HepG2 (cell line): ENCODE data around the gene MEI1. TPM values are rescaled to one million over a fixed set of nuclear protein-coding genes. Genes with fewer than 3 reads are reported as not detected.

Experiments used
- BATF2 ChIP-seq: sonication (generic); formaldehyde crosslinking; IDR thresholded peaks from 2 replicates; pipeline ENCODE4 v1.8.0; 2022; ENCODE audit warnings: mild to moderate bottlenecking, missing genetic modification reagents, moderate library complexity
- ELF4 ChIP-seq: sonication (generic); formaldehyde crosslinking; IDR thresholded peaks from 2 replicates; pipeline ENCODE4 v1.5.0; 2020; ENCODE audit warnings: missing genetic modification reagents, mild to moderate bottlenecking, moderate library complexity, borderline replicate concordance
- GATA4 ChIP-seq: sonication (generic); IDR thresholded peaks from 2 replicates; pipeline ENCODE4 v1.6.1; 2016; ENCODE audit warnings: antibody characterized with exemption, low read depth, borderline replicate concordance
- HINFP ChIP-seq: sonication (generic); formaldehyde crosslinking; IDR thresholded peaks from 2 replicates; pipeline ENCODE4 v1.4.0; 2020; ENCODE audit warnings: low read depth, mild to moderate bottlenecking, missing genetic modification reagents
- HNF1A ChIP-seq, 2 experiments: sonication (generic) in 1 of 2; formaldehyde crosslinking in 1 of 2; IDR thresholded peaks; 2 replicates each; pipeline versions ENCODE4 v1.4.0 to v1.6.1; 2016 to 2020; ENCODE audit warnings: borderline replicate concordance in 1 of 2, low read depth in 1 of 2, mild to moderate bottlenecking in 1 of 2, missing genetic modification reagents in 1 of 2
- KLF16 ChIP-seq, 2 experiments: sonication (generic) in 1 of 2; formaldehyde crosslinking in 1 of 2; IDR thresholded peaks; 2 replicates each; pipeline versions ENCODE4 v1.6.1 to v1.8.0; 2016 to 2023; ENCODE audit warnings: missing genetic modification reagents in 2 of 2, missing compliant biosample characterization in 1 of 2
- PLSCR1 ChIP-seq: sonication (generic); formaldehyde crosslinking; IDR thresholded peaks from 2 replicates; pipeline ENCODE4 v1.5.0; 2020; ENCODE audit warnings: missing genetic modification reagents, mild to moderate bottlenecking, borderline replicate concordance
- UBTF ChIP-seq: sonication (generic); formaldehyde crosslinking; IDR thresholded peaks from 2 replicates; pipeline ENCODE4 v1.4.0; 2020; ENCODE audit warnings: mild to moderate bottlenecking, missing genetic modification reagents
- ZBTB2 ChIP-seq: sonication (generic); formaldehyde crosslinking; IDR thresholded peaks from 2 replicates; pipeline ENCODE4 v1.8.0; 2022; ENCODE audit warnings: low read depth, missing genetic modification reagents
- ZKSCAN8 ChIP-seq: IDR thresholded peaks from 2 replicates; pipeline ENCODE4 v1.6.1; 2016; ENCODE audit warnings: borderline replicate concordance, missing genetic modification reagents, missing compliant biosample characterization
- ZNF232 ChIP-seq: sonication (generic); formaldehyde crosslinking; IDR thresholded peaks from 2 replicates; pipeline ENCODE4 v1.4.0; 2020; ENCODE audit warnings: missing genetic modification reagents, borderline replicate concordance
- ZNF33B ChIP-seq: sonication (generic); formaldehyde crosslinking; IDR thresholded peaks from 2 replicates; pipeline ENCODE4 v1.5.1; 2020; ENCODE audit warnings: mild to moderate bottlenecking, missing genetic modification reagents
- ZNF549 ChIP-seq: sonication (generic); formaldehyde crosslinking; IDR thresholded peaks from 2 replicates; pipeline ENCODE4 v1.5.0; 2020; ENCODE audit warnings: missing genetic modification reagents
- ZNF598 ChIP-seq: sonication (generic); formaldehyde crosslinking; IDR thresholded peaks from 2 replicates; pipeline ENCODE4 v1.5.1; 2020; ENCODE audit warnings: mild to moderate bottlenecking, missing genetic modification reagents, borderline replicate concordance
- ZNF75D ChIP-seq: sonication (generic); formaldehyde crosslinking; IDR thresholded peaks from 2 replicates; pipeline ENCODE4 v1.8.1; 2023; ENCODE audit warnings: missing genetic modification reagents, mild to moderate bottlenecking, borderline replicate concordance
- polyA plus RNA-seq, 8 experiments: library from polyadenylated mRNA; depleted of rRNA in 3 of 8; stranded (reverse) in 7 of 8; unstranded in 1 of 8; fragments of >200 nt; fragmentation: Illumina TruSeq in 4 of 8; extraction: Trizol in 4 of 8; gene quantifications; 2 replicates each; pipeline versions ENCODE4 v1.2.1 to v1.2.3, GENCODE V29; 2011 to 2016; ENCODE audit warnings: low read depth in 4 of 8, missing spikeins in 1 of 8, mixed read lengths in 1 of 8; ENCODE audit not compliant: insufficient read depth in 1 of 8
- total RNA-seq, 5 experiments: library from RNA; depleted of rRNA; stranded (reverse); fragments of >200 nt; fragmentation: Illumina TruSeq; extraction: Trizol; gene quantifications; 2 replicates each; pipeline ENCODE4 v1.2.3, GENCODE V29; 2016; ENCODE audit warnings: low read depth in 1 of 5

Gene MEI1
- total and polyA plus RNA-seq, 2 of the 13 experiments (the other 11 are each of a cell fraction or from before 2014, with no cell fraction given): 0.75 to 1.9 TPM

- no peak for TF ChIP-seq PLSCR1 (CRISPR knock-in tag)
- TF ChIP-seq BATF2 (CRISPR knock-in tag): 0 out of 2 replicates have a peak, but pooled peaks have one; percentile 39
- no peak for TF ChIP-seq HINFP (CRISPR knock-in tag)
- no peak; the same call in 1 of the 2 replicates for TF ChIP-seq ZBTB2 (CRISPR knock-in tag)
- peak; percentile 51; the same call in 1 of the 2 replicates for TF ChIP-seq UBTF (CRISPR knock-in tag)
- TF ChIP-seq ZNF75D: 0 out of 2 replicates have a peak, but pooled peaks have one; percentile 24
- TF ChIP-seq ELF4 (CRISPR knock-in tag): no peak
- no peak for TF ChIP-seq ZNF33B (CRISPR knock-in tag)
- TF ChIP-seq ZNF232 (CRISPR knock-in tag): no peak
- no peak for TF ChIP-seq KLF16 (CRISPR knock-in tag; IDR thresholded peaks at IDR 0.05)
- no peak for TF ChIP-seq ZKSCAN8 (CRISPR knock-in tag)
- no peak for TF ChIP-seq ZNF549 (CRISPR knock-in tag)
- no peak for TF ChIP-seq HNF1A (IDR thresholded peaks at IDR 0.05; ENCODE audit: low read depth)
- no peak for TF ChIP-seq HNF1A (CRISPR knock-in tag; IDR thresholded peaks at IDR 0.05; ENCODE audit: borderline replicate concordance)
- TF ChIP-seq ZNF598 (CRISPR knock-in tag): no peak; the same call in 1 of the 2 replicates
- no peak for TF ChIP-seq GATA4
Measured at GRCh38 chr22:41833369-41834004, 134.2 kb downstream of the MEI1 start (continued).
